HT-29 (cell line): ENCODE data around the gene HNRNPA3. TPM values are rescaled to one million over a fixed set of nuclear protein-coding genes. Genes with fewer than 3 reads are reported as not detected.
"Not testable (repeated sequence)": the region's sequence is repeated elsewhere in the genome, so short reads cannot be mapped to it uniquely, and the experiment has no call there.

Experiments used
- DNase-seq: peaks from one replicate; pipeline ENCODE4 v3.0.0-alpha.2; 2015; ENCODE audit warnings: low spot score
- total RNA-seq: library from RNA; depleted of rRNA; stranded (reverse); fragments of >200 nt; shearing (Covaris generic); gene quantifications from 2 replicates; pipeline ENCODE4 v1.2.3, GENCODE V29; 2014; rRNA removed

The HNRNPA3 gene
- total RNA-seq, result 30.4 and 33.8 TPM in 2 replicates

DNA sequence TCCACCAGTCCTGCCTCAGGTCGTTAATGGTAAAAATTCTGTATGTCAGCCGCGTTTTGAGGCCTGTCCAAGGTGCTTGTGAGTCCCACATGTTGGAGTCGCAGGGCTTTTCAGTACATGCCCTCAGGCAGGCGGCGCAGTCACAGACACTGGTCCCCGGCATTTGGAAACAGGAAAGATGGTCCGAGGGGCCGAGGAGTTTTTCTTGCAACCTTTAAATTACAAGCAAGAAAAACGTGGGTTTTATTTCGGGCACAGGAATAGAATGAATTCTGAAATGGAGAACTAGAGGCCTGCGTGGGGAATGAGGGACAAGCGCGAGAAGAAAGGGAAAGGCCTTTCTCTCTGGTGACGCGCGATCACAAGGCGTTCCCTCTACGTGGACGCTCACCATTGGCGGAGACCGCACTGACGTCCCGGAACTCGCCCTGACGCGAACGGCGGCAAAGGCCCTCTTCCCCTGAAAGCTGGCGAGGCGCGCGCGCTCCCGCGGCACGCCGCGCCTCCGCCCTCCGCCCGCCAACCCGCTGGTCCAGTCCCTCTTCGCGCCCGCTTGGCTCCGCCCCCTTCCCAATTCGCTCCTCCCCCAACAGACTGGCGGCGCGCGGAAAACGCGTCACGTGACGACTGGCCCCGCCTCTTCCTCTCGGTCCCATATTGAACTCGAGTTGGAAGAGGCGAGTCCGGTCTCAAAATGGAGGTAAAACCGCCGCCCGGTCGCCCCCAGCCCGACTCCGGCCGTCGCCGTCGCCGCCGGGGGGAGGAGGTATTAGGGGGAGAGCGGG lies at the start of gene HNRNPA3:
HNRNPA3 (plus strand) TSS at position 689 of the 785 bp plus-strand sequence; CDS start at position 695, 6 bp downstream.
- DNase-seq, result peak; percentile 98

DNA sequence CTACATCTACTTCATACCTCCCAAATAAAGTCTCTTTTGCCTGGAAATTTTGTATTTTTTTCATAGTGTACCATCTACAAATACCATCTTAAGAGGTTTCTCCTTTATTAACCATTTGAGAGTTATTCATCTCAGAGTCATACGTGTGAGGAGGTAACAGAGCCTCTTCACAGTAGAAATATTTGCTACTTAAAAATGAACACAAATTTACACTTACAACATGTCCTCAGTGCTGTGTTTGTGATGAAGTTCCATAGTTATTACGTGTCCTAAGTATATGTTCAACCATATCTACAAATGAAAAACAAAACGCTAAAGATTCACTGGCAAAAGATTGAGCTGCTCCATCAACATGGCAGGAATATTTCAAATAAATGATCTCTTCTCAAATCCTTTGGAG lies 48.5 kb upstream of the HNRNPA3 start:
- no peak for DNase-seq

DNA sequence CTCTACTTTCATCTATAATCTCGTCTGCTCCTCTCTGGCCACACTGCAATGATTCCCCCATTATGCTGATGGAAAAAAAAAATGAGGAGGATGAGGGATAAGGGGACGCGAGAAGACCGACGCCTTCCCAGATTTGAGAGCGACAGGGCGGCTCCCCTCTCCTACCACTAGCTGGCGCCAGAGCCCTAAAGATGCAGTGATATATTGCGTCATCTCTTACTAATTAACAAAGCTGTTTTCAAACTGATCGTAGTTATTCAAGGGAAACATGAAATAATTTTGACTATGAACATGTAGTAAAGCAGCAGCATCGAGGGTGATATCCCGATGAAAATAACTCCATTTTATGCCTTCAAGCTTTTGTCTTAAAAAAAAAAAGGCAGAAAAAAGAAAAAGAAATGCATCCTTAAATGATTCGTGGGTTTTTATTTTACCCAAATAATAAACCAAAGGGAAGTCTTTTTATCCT lies 48.0 kb upstream of the HNRNPA3 start:
- DNase-seq, result peak; percentile 94

DNA sequence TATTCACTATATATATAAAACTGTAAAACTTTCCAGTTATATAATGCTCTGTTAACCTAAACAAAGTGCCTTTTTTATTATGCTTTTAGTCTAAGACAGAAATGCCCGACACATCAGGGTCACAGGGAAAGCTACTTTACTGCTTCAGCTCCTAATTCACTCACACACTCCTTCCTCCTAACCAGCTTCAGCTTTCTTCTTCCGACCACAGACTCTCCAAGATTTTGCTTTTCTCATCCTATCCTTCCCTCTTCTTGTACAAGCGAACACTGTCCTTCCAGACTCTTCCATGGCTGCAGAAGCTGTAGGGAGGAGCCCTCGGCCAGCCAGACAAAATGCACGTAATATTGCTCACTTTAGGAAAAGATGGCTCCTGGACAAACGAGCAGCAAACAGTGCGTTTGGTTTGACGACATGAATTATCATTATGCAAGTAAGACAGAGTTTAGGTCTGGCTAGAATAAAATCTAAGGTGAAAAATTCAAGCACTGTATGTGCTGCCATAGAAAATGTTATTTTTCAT lies 47.5 kb upstream of the HNRNPA3 start:
- peak; percentile 60 for DNase-seq

- peak; percentile 74 for DNase-seq
Observed at GRCh38 chr2:177165721-177166711, 46.6 kb upstream of the HNRNPA3 start.

DNA sequence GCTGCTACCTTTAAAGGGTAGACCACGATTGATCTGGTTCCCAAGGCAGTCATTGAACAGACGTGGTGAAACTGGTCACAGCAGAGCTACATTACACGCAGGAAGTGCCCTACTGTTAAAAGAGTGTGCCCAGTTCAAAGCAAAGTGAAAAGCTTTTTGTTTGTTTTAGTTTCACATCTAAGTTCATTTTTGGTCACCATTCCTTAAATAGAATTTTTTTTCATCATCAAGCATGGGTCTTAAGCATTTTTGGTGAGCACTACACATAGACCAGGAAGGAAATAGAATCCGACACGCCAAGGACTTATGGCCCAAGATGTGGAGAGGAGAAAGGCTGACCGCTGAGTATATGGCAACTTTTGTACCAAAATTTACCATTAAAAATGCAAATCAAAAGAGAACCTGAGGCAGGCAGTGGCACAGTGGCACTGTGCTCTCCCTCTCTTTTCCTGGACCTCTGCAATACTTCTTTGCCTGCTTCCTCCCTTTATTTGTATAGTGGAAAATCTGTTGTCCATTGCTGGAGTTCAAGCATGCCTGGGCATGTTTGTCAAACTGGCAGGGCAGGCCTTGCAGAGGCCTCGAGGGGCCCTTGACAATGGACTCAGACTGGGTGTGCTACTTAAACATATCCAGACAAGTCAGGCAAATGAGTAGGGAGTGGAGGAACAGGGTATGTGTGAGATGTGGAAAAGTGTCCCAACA lies 42.6 kb upstream of the HNRNPA3 start:
- peak; percentile 71 for DNase-seq

DNA sequence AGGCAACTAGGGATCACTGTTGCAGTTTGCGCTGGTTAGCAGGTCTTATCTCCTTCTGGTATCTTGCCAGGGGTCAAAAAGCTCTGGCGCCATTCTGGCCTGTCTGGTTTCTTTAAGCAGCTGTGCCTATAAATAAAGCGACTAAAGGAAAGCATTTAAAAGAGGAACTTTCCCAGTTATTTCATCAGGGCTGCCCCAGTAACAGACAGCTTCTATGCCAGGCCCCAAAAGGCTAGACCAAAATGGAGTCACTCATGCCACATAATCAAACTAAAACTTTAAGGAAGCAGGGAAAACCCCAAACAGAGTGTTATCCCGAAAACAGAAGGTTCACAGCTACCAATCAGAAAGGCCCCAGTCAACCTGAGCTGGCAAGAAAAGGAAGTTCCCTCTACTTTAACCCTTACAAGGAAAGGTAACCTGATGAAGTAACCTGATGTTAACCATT lies 41.2 kb upstream of the HNRNPA3 start:
- peak; percentile 51 for DNase-seq

DNA sequence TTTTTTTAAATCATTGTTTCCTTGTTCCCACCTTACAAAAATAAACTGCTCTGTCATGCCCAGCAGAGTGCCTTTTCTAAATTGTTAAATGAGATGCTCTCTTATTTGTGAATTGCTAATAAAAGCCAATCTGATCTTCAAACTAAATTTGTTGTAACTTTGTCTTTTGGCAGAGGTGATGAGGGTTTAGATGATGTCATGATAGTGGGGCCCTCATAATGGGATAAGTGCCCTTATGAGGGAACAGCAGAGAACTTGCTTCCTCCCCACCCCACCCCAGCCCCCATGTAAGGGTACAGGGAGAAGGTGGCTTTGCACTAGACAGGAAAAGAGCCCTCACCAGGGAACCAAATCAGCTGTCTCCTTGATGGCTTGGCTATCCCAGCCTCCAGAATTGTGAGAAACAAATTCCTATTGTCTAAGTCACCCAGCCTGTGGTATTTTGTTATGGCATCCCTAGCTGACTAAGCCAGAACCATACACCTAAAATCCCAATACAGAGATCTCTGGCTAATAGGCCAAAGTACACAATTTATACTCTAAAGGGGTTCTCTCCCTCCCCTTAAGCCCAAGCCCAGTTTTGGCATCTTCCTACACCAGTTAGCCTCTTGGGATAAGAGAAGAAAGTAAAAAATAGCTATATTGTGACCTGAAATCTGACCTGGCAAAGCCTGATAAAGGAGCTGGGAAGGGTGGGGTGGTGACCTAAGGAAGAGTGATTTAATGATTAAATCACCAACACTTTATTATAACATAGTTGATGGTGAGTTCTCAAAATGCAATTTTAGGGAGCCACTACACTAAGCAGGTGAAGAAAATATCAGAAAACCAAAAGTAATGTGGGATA lies 40.3 kb upstream of the HNRNPA3 start:
- DNase-seq, result no peak

- no peak for DNase-seq
Observed at GRCh38 chr2:177174486-177174885, 38.1 kb upstream of the HNRNPA3 start.

- no peak for DNase-seq
Observed at GRCh38 chr2:177175917-177176668, 36.5 kb upstream of the HNRNPA3 start.

DNA sequence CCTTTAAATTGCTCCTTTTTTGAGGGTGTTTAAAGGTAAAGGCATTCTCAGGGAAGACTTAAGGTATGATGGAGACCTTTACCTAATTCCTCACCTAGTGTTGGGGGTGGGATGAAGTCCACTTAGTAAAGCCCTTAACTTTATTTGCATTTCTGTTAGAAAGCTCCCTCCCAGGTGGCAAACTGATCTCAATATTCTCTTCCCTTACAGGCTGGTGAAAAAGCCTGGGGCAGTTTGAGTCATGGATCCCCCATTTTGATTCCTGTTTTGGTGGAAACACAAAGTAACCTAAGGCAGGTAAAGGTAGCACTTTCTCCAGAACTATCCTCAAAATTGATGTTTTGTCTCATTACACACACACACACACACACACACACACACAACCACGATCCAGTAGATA lies 33.8 kb upstream of the HNRNPA3 start:
- DNase-seq, result no peak

DNA sequence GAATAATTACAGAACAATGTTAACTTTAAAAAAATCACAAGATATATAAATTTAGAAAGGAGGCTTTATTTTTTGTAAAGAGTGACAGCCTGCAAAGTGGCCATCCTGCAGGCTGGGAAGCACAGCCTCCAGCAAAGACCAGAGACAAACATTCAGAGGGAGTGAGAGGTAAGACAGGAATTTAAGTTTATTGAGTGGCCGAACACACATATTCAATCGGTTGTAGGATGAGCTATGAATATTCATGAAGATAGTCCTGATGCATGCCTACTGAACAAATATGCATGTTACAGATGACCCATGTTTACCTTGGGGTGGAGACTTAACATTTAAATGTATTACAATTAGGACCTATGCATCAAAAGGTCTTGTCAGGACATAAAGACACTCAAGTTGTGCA lies 33.4 kb upstream of the HNRNPA3 start:
- DNase-seq, result no peak

DNA sequence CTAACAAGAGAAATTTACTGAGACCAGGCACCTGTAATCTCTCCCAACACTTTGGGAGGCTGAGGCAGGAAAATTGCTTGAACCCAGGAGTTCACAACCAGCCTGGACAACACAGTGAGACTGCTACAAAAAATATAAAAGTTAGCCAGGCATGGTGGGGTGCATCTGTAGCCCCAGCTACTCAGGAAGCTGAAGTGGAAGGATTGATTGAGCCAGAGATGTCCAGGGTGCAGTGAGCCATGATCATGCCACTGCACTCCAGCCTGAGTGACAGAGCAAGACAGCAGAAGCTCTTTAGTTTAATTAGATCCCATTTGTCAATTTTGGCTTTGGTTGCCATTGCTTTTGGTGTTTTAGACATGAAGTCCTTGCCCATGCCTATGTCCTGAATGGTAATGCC lies 32.9 kb upstream of the HNRNPA3 start:
- not testable (repeated sequence) for DNase-seq

GRCh38 chr2:177180269-177181000 lies 32.2 kb upstream of the HNRNPA3 start:
- no peak for DNase-seq

DNA sequence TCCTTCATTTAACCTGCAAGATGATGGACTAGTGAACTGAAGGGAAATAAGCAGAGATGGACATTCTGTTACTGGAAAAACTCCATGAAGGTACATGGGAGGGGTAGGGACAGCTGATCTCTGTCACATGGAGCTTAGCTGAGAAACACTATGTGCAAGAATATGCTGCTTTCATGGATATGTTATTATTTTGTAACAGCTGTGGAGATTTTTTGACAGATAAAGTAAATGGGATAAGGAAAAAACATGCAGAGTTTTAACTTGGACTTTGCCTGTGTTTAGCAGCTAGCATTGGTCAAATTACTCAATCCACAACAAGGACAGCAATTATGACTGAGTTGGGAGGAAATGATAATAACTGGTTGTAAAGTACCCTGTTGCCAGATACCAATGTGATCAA lies 28.7 kb upstream of the HNRNPA3 start:
- no peak for DNase-seq

DNA sequence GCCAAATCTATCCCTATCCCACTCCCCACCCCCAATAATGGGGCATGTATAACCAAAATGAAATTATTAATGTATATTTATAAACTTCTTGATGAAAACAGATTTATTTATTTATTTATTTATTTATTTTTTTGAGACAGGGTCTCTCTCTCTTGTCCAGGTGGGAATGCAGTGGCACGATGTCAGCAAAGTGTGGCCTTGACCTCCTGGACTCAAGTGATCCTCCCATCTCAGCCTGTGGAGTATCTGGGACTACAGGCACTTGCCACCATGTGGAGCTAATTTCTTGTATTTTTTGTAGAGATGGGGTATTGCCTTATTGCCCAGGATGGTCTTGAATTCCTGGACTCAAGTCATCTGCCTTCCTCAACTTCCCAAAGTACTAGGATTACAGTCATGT lies 28.0 kb upstream of the HNRNPA3 start:
- no peak for DNase-seq

GRCh38 chr2:177186038-177186437 lies 26.6 kb upstream of the HNRNPA3 start:
- not testable (repeated sequence) for DNase-seq

DNA sequence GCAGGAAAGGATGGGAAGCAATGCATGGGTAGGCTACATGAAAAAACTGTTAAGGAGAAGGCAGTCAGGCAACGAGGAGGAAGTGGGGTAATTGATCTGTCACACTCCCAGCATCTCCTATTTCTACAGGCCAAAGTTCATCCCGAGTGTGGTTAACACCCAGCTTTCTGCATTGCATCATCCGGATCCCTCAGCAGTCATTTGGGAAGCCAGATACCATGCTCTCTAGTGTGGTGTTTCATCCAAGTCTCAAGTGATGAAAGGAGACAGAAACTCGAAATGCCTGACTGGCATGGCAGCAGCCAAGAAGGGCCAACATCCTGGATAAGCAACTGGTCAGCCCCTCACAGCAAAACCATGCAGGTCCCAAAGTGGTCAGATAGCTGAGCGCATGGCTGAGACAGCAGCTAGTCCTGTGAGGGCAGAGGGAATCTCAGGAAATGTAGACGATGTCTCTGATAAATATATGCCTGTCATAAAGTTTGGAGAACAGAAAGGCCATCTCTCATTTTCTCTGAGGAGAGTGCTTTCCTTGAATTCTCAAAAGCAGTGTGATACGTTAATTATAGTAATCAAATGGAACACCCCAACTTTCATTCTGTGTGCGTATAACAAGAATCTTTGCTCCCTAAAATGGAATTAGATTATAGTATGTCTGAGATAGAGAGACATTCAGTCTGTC lies 24.8 kb upstream of the HNRNPA3 start:
- DNase-seq, result peak; percentile 40
